Heart left ventricle (tissue), 16 donors: ENCODE results near the gene ZDHHC21. TPM values are rescaled to one million over a fixed set of nuclear protein-coding genes. Genes with fewer than 3 reads are reported as not detected.

Source experiments
- ATAC-seq, 4 donors: fragments of 200-7000 bp; cut with Tn5 transposase; one replicate each; pipeline ENCODE4 v1.9.1; 2020 to 2022; ENCODE audit warnings: moderate library complexity in 4 of 4, mild to moderate bottlenecking in 3 of 4, moderate number of reproducible peaks in 1 of 4
- DNase-seq, 5 donors: peaks; one replicate each; pipeline ENCODE4 v3.0.0-alpha.2; 2020
- H3K27ac ChIP-seq, 12 donors: fragments of 200-600 bp; sonication (generic) in 4 of 12; one replicate each; pipeline versions ENCODE4 v1.5.0 to v1.8.0; 2016 to 2022; ENCODE audit warnings: mild to moderate bottlenecking in 2 of 12
- H3K27me3 ChIP-seq, 9 donors: fragments of 200-600 bp; sonication (generic) in 2 of 9; one replicate each; pipeline versions ENCODE4 v1.5.1 to v1.8.0; 2016 to 2022; ENCODE audit warnings: mild to moderate bottlenecking in 3 of 9
- H3K36me3 ChIP-seq, 9 donors: fragments of 200-600 bp; sonication (generic) in 2 of 9; one replicate each; pipeline versions ENCODE4 v1.5.0 to v1.8.0; 2018 to 2022; ENCODE audit warnings: mild to moderate bottlenecking in 2 of 9
- H3K4me1 ChIP-seq, 12 donors: fragments of 200-600 bp; sonication (generic) in 4 of 12; one replicate each; pipeline versions ENCODE4 v1.5.0 to v1.8.0; 2016 to 2022; ENCODE audit warnings: mild to moderate bottlenecking in 3 of 12
- H3K4me3 ChIP-seq, 12 donors: fragments of 200-600 bp; sonication (generic) in 4 of 12; one replicate each; pipeline versions ENCODE4 v1.5.0 to v1.8.0; 2017 to 2022; ENCODE audit warnings: mild to moderate bottlenecking in 9 of 12, moderate library complexity in 4 of 12
- H3K9me3 ChIP-seq, 12 donors: fragments of 200-600 bp; sonication (generic) in 4 of 12; one replicate each; pipeline versions ENCODE4 v1.5.0 to v1.8.0; 2016 to 2022; ENCODE audit warnings: mild to moderate bottlenecking in 1 of 12
- POLR2A ChIP-seq, 2 donors: fragments of 450-650 bp; IDR thresholded peaks; one replicate each; pipeline ENCODE4 v1.6.1; 2017; ENCODE audit warnings: antibody characterized with exemption in 2 of 2, mild to moderate bottlenecking in 2 of 2, moderate library complexity in 2 of 2
- WGBS, 4 donors: extraction: QIAGEN DNeasy Blood & Tissue Kit in 2 of 4; methylation state at CpG; one replicate each; pipeline versions ENCODE4 v1.1.5 to v1.1.7; 2013 to 2018; 5-methylcytosine and 5-hydroxymethylcytosine counted together
- intact Hi-C, 10 donors: fragments of 100-400 bp; cut with DNase I; formaldehyde crosslinking; loops; one replicate each; pipeline versions ENCODE4 v1.11.1 to v1.14.2; 2022
- polyA plus RNA-seq, 2 donors: library from polyadenylated mRNA; stranded (reverse); fragments of 200-250 nt; gene quantifications; one replicate each; pipeline ENCODE4 v1.2.3, GENCODE V29; 2013
- total RNA-seq, 9 donors: library from RNA; depleted of rRNA in 2 of 9; stranded (reverse); fragments of >200 nt in 2 of 9; fragmentation: NEBNext Ultra II Directional in 3 of 9; extraction: Animal tissue kit (Norgen Biotek cat#: 25700) in 3 of 9; gene quantifications; one replicate each; pipeline versions ENCODE4 v1.1.0 to v1.2.4, GENCODE V29; 2016 to 2023
- TF ChIP-seq, protein P1 (sequence below), 12 donors: fragments of 200-600 bp; sonication (generic) in 4 of 12; IDR thresholded peaks; one replicate each; pipeline versions ENCODE4 v1.5.0 to v1.8.0; 2018 to 2022; ENCODE audit warnings: antibody characterized with exemption in 12 of 12, mild to moderate bottlenecking in 5 of 12
- donor health status: ischemic (EF 13 %, LVEDD 7.1; RV severe dilation, severe dysfunction).
- donor health status: healthy with polysubstance abuse.
- donor health status: DM: no; HTN: yes; CAD: no.
- donor health status: DM: no; HTN: no; CAD: no.
- donor health status: ischemic (EF 25% LVEDD 6.9; RV normal size, moderate dysfunction).
- donor health status: ischemic (EF 25% LVEDD 5.7; RV mildly dilated, moderate dysfunction).
- donor health status: healthy.
- donor health status: DM: yes; HTN: yes; CAD: no.
- donor health status: ischemic (EF 35%, LVEDD 5.7; RV mildly dilated, moderate dysfunction).
- donor health status: nonischemic (EF 11% LVEDD 7.7; RV severe dilation, severe dysfunction).
- donor health status: DM: yes; HTN: yes; CAD: no.
- donor health status: PGD.
- donor health status: ischemic (EF 29% LVEDD 5.4; RV normal size, mild dysfunction).
- donor health status: nonischemic (EF 23%, LVEDD 6.1; RV moderate dilation, normal function).

The ZDHHC21 gene
- total and polyA plus RNA-seq, 11 donors, result 3.5 to 9.3 (median 7.2) TPM

DNA sequence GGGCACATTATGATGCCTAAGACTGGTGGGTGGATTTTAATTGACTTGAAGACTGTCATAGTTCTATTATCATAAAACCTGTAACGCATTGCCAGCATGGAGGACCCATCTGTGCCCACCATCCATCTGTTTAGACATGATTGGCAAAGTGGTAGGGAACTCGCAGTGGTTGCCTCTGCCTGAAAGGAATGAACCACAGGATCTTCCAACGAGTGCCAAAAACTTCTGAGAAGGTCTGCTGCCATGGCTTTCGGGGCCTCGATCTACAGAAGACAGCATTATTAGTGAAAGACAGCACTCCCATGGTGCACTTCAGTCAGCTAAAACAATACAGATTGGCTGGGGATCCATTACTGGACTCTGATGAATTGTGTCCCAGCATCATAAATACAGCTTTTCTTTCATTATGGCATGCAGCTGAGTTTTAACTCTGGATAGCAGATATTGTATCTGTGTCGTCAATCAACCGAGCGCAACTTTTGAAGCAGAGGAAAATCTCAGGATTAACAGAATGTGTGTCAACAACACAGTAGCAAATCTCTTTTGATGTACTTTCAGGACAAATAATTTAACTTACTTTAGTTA is 74.3 kb downstream of the ZDHHC21 start:
- Histone ChIP-seq H3K27me3 (no peaks in the 10 kb centered on the region), H3K4me1 (no peaks in the 10 kb centered on the region), H3K27ac (no peak overlapping the region), H3K4me3 (no peak overlapping the region), H3K36me3 (peaks cover 0 to 23% (median 3%) of the 10 kb centered on the region in 9 donors), H3K9me3 (no peaks in the 10 kb centered on the region)
- DNase-seq, result no peak
- WGBS, 4 donors, result 95 to 97% (median 97%) methylated on average over 8 of the region's 8 CpGs
- intact Hi-C loops, result loop anchor here in 7 of 10 donors (5.0 to 10.0 kb wide), 2 partner anchors 148 to 516 kb away; no protein-coding TSS in a partner anchor
- ATAC-seq, result no peak
- TF ChIP-seq POLR2A (IDR thresholded peaks at IDR 0.05), result no peak
- TF ChIP-seq, protein P1, sequence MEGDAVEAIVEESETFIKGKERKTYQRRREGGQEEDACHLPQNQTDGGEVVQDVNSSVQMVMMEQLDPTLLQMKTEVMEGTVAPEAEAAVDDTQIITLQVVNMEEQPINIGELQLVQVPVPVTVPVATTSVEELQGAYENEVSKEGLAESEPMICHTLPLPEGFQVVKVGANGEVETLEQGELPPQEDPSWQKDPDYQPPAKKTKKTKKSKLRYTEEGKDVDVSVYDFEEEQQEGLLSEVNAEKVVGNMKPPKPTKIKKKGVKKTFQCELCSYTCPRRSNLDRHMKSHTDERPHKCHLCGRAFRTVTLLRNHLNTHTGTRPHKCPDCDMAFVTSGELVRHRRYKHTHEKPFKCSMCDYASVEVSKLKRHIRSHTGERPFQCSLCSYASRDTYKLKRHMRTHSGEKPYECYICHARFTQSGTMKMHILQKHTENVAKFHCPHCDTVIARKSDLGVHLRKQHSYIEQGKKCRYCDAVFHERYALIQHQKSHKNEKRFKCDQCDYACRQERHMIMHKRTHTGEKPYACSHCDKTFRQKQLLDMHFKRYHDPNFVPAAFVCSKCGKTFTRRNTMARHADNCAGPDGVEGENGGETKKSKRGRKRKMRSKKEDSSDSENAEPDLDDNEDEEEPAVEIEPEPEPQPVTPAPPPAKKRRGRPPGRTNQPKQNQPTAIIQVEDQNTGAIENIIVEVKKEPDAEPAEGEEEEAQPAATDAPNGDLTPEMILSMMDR (IDR thresholded peaks at IDR 0.05), result no peak

DNA sequence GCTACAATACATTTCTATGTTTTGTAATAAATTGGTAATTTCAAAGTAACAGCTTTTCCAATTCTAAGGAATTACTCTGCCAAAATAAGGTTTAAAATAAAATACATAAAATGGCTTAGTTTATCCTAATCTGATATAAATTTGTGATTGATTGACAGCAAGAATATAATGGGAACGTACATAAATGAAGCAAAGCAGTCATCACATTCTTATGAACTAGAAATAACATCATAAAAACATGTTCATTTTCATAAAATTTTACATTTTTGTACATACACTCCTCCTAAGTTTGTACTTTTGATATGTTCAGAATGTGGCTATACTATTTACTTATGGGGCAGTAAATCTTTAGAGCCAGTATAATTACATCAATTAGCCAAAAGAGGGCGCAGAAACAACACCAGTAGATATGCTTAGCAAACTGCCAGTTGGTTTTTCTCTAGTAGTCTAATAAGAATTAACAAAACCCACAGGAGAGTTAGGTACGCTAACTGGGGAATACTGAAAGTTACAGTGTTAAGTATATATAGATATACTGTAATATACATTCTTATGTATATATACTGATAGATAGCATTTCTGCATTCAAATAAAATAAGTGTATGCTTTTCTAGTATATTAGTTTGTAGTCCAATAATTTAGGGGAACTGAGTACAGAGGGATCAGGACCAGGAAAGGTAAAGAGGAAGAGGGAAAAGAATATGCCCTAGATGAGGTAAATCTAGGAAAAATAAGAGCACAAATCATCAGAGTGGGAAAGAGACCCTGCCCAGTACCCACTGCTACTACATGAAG is 76.8 kb downstream of the ZDHHC21 start:
- Histone ChIP-seq H3K27me3 (no peaks in the 10 kb centered on the region), H3K4me3 (no peak overlapping the region), H3K4me1 (no peaks in the 10 kb centered on the region), H3K27ac (no peak overlapping the region), H3K9me3 (no peaks in the 10 kb centered on the region), H3K36me3 (peaks cover 0 to 23% (median 3%) of the 10 kb centered on the region in 9 donors)
- intact Hi-C loops, result loop anchor here (1.0 to 10.0 kb wide), 4 partner anchors 151 to 518 kb away; no protein-coding TSS in a partner anchor
- 53 to 57% (median 55%) methylated on average over 3 of the region's 3 CpGs for WGBS, 4 donors
- DNase-seq, result no peak
- TF ChIP-seq POLR2A (IDR thresholded peaks at IDR 0.05), result no peak
- TF ChIP-seq, protein P1 (IDR thresholded peaks at IDR 0.05), result peak; percentile 35 to 74 (median 62)
- ATAC-seq, result no peak

DNA sequence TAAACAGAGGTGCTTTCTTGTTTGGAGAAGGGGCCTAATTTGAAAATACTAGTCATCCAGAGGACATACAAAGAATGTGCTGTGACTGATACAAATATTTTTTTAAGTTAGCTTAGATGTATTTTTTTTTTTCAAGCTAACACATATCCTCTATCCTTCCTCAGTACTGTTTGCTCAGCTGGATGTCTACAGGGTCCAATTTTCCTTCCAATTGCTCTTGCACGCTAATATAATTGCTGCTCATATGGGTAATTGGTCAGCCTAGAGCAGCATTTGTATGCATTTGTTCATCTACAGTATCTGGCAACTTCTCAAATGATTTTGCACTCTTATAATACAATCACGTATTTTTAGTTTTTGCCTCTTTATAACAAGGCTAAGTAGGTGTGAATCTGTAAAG is 84.7 kb downstream of the ZDHHC21 start:
- H3K27ac ChIP-seq, result no peak overlapping the region
- no peaks in the 10 kb centered on the region for H3K9me3 ChIP-seq
- 85 to 94% (median 90%) methylated on average over 2 of the region's 2 CpGs for WGBS, 4 donors
- intact Hi-C loops, result no loop called here
- ATAC-seq (no peak), DNase-seq (no peak)
- H3K4me1 ChIP-seq, result no peaks in the 10 kb centered on the region
- no peaks in the 10 kb centered on the region for H3K27me3 ChIP-seq
- TF ChIP-seq POLR2A (IDR thresholded peaks at IDR 0.05), result no peak
- TF ChIP-seq, protein P1 (IDR thresholded peaks at IDR 0.05), result no peak
- H3K4me3 ChIP-seq, result no peak overlapping the region
- H3K36me3 ChIP-seq, result peaks cover 0 to 5% (median 0%) of the 10 kb centered on the region in 9 donors

DNA sequence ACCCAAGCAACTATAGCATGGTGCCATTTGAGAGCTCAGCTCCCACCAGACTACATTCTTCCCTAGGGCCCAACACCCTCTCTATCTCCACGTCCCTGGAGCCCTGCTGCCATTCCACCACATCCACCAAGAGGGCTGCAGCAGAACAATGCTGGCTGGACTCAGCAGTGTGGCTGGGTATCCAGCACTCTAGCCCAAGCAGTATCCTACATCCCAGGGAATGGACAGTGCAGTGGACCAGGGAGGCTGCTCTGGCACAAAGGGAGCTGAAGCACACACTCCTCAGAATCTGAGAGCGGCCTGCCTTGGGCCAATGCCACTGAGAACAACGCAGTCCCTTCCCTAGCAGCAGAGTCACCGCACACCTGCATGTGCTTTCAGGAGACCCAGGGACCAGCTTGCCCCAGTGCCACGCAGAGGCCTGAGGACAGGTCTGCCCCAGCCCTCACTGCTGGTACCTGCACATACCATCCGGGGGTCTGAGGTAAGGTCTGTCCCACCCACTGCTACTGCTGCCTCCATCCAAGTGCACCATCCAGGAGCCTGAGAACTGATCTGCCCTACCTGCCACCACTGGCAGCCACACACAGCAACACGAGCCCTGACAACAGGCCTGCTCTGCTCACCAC is 95.9 kb downstream of the ZDHHC21 start:
- DNase-seq, result no peak
- intact Hi-C loops, result no loop called here
- peak in 2 of 4 donors; percentile 14 to 34 for ATAC-seq
- H3K4me1 ChIP-seq, result no peaks in the 10 kb centered on the region
- H3K4me3 ChIP-seq, result no peak overlapping the region
- H3K27me3 ChIP-seq, result no peaks in the 10 kb centered on the region
- TF ChIP-seq, protein P1 (IDR thresholded peaks at IDR 0.05), result no peak
- no peak for TF ChIP-seq POLR2A (IDR thresholded peaks at IDR 0.05)
- H3K36me3 ChIP-seq, result peaks cover 0 to 14% (median 5%) of the 10 kb centered on the region in 9 donors
- WGBS, 4 donors, result 93 to 98% (median 97%) methylated on average over 4 to 7 of the region's 7 CpGs
- peaks cover 0 to 47% (median 2%) of the 10 kb centered on the region in 12 donors for H3K9me3 ChIP-seq
- no peak overlapping the region for H3K27ac ChIP-seq
